Motor neuron (in vitro differentiated cells): ENCODE measurements around the gene SIPA1L2. TPM values are rescaled to one million over a fixed set of nuclear protein-coding genes. Genes with fewer than 3 reads are reported as not detected.
"Not testable (repeated sequence)": the region's sequence is repeated elsewhere in the genome, so short reads cannot be mapped to it uniquely, and the experiment has no call there.

Experiments
- ATAC-seq, 8 experiments: fragments of 200-7000 bp; cut with Tn5 transposase; replicated peaks in 6 of 8; 2 replicates each; pipeline ENCODE4 v1.8.0; 2021; ENCODE audit warnings: mild to moderate bottlenecking in 8 of 8, moderate library complexity in 8 of 8
- H3K27ac ChIP-seq, 2 donors: fragments of 250-450 bp; sonication (Bioruptor Pico); 2 replicates each; pipeline ENCODE4 v1.9.0; 2021; ENCODE audit warnings: antibody characterized with exemption in 2 of 2, mild to moderate bottlenecking in 2 of 2, moderate library complexity in 1 of 2
- H3K4me1 ChIP-seq, 2 donors: fragments of 250-450 bp; sonication (Bioruptor Pico); replicated peaks in 1 of 2; 2 replicates each; pipeline ENCODE4 v1.6.1; 2021; ENCODE audit warnings: antibody characterized with exemption in 2 of 2, mild to moderate bottlenecking in 2 of 2, moderate library complexity in 1 of 2
- H3K4me3 ChIP-seq, 5 donors: fragments of 250-450 bp; sonication (Bioruptor Pico); 2 replicates each; pipeline ENCODE4 v1.9.0; 2021; ENCODE audit warnings: antibody characterized with exemption in 5 of 5, mild to moderate bottlenecking in 5 of 5, moderate library complexity in 4 of 5
- WGBS, 10 experiments: fragments of 450-650 bp; shearing (Covaris generic); methylation state at CpG; one replicate each; pipeline ENCODE4 v1.0.0; 2022; 5-methylcytosine and 5-hydroxymethylcytosine counted together
- in situ Hi-C, 9 experiments: fragments of 400-800 bp; cut with MboI; loops; one replicate each; pipeline ENCODE4 v1.15.0; 2021; ENCODE audit warnings: low sequenced_read_pairs in 9 of 9, low pct_unique_long_range_greater_than_20kb in 2 of 9; ENCODE audit not compliant: unreplicated experiment in 9 of 9
- total RNA-seq, 8 experiments: library from RNA; unstranded; fragments of 300-600 nt; gene quantifications; 2 replicates each; pipeline versions ENCODE4 v1.2.3 to v1.2.4, GENCODE V29; 2022

Gene SIPA1L2
- total RNA-seq, 8 experiments from 2014 or later: 14.3 to 86.1 (median 32.9) TPM

- peaks cover 46 to 58% of the 10 kb centered on the region in 2 donors for H3K4me1 ChIP-seq
- no peak overlapping the region for H3K27ac ChIP-seq
- 11 to 50% (median 24%) methylated on average over 1 to 2 of the region's 2 CpGs; no CpG with 5 or more reads in 2 of the 10 experiments for WGBS, 10 experiments
- ATAC-seq: no peak
- H3K4me3 ChIP-seq: no peak overlapping the region
- in situ Hi-C loops: loop anchor here in 4 of 9 experiments (25.0 kb wide), 3 partner anchors 410 to 760 kb away; no protein-coding TSS in a partner anchor
Measured at GRCh38 chr1:232622378-232622777, 7.6 kb downstream of the SIPA1L2 start.

- H3K4me1 ChIP-seq: peaks cover 48 to 50% of the 10 kb centered on the region in 2 donors
Measured at GRCh38 chr1:232621050-232621449, 8.9 kb downstream of the SIPA1L2 start.

GRCh38 chr1:232620356-232620969 is 9.5 kb downstream of the SIPA1L2 start:
- Histone ChIP-seq H3K27ac (peak overlapping the region; percentile 28 to 44), H3K4me1 (peaks cover 51 to 52% of the 10 kb centered on the region in 2 donors), H3K4me3 (peak overlapping the region in 1 of 5 donors; percentile 5)
- peak; percentile 65 to 85 (median 80) for ATAC-seq
- in situ Hi-C loops: loop anchor here in 4 of 9 experiments (25.0 kb wide), 3 partner anchors 408 to 758 kb away; no protein-coding TSS in a partner anchor
- 11 to 53% (median 32%) methylated on average over 1 to 6 of the region's 6 CpGs for WGBS, 10 experiments

More at GRCh38 chr1:232621050-232621449, 8.9 kb downstream of the SIPA1L2 start:
- ATAC-seq: peak in 3 of 8 experiments; percentile 1 to 27 (median 8)
- Histone ChIP-seq H3K4me3 (no peak overlapping the region), H3K27ac (no peak overlapping the region)
- in situ Hi-C loops: loop anchor here in 4 of 9 experiments (25.0 kb wide), 3 partner anchors 409 to 759 kb away; no protein-coding TSS in a partner anchor
- 42 to 100% (median 70%) methylated on average over 2 to 3 of the region's 3 CpGs; no CpG with 5 or more reads in 1 of the 10 experiments for WGBS, 10 experiments

GRCh38 chr1:232617237-232617636 is 12.7 kb downstream of the SIPA1L2 start:
- 29 to 86% (median 60%) methylated on average over 1 of the region's 1 CpG; no CpG with 5 or more reads in 3 of the 10 experiments for WGBS, 10 experiments
- Histone ChIP-seq H3K4me1 (peaks cover 62 to 72% of the 10 kb centered on the region in 2 donors), H3K27ac (no peak overlapping the region), H3K4me3 (no peak overlapping the region)
- ATAC-seq: peak in 1 of 8 experiments; percentile 22
- in situ Hi-C loops: loop anchor here in 4 of 9 experiments (25.0 kb wide), 3 partner anchors 405 to 755 kb away; no protein-coding TSS in a partner anchor

GRCh38 chr1:232615306-232615800 is 14.6 kb downstream of the SIPA1L2 start:
- in situ Hi-C loops: loop anchor here in 4 of 9 experiments (25.0 kb wide), 3 partner anchors 403 to 753 kb away; no protein-coding TSS in a partner anchor
- peaks cover 57 to 58% of the 10 kb centered on the region in 2 donors for H3K4me1 ChIP-seq
- 44 to 93% (median 56%) methylated on average over 2 to 4 of the region's 4 CpGs; no CpG with 5 or more reads in 4 of the 10 experiments for WGBS, 10 experiments
- no peak overlapping the region for H3K27ac ChIP-seq
- ATAC-seq: peak in 7 of 8 experiments; percentile 2 to 25 (median 23)
- H3K4me3 ChIP-seq: no peak overlapping the region

GRCh38 chr1:232614811-232615210 is 15.1 kb downstream of the SIPA1L2 start:
- in situ Hi-C loops: loop anchor here in 4 of 9 experiments (25.0 kb wide), 3 partner anchors 403 to 753 kb away; no protein-coding TSS in a partner anchor
- no peak for ATAC-seq
- Histone ChIP-seq H3K27ac (no peak overlapping the region), H3K4me1 (peaks cover 51 to 53% of the 10 kb centered on the region in 2 donors), H3K4me3 (no peak overlapping the region)

- 0 to 71% (median 24%) methylated on average over 1 to 5 of the region's 5 CpGs for WGBS, 10 experiments
- in situ Hi-C loops: loop anchor here in 4 of 9 experiments (25.0 kb wide), 3 partner anchors 402 to 752 kb away; no protein-coding TSS in a partner anchor
- peak; percentile 41 to 96 (median 86) for ATAC-seq
- Histone ChIP-seq H3K27ac (peak overlapping the region; percentile 45 to 54), H3K4me1 (peaks cover 43 to 47% of the 10 kb centered on the region in 2 donors), H3K4me3 (no peak overlapping the region)
Measured at GRCh38 chr1:232613752-232614381, 16.1 kb downstream of the SIPA1L2 start.

- H3K4me3 ChIP-seq, ATAC-seq, H3K27ac ChIP-seq: not testable (repeated sequence)
- in situ Hi-C loops: loop anchor here in 4 of 9 experiments (25.0 kb wide), 3 partner anchors 401 to 751 kb away; no protein-coding TSS in a partner anchor
- WGBS, 10 experiments: 86 to 100% (median 97%) methylated on average over 1 to 7 of the region's 7 CpGs; no CpG with 5 or more reads in 2 of the 10 experiments
- H3K4me1 ChIP-seq: peaks cover 43 to 47% of the 10 kb centered on the region in 2 donors
Measured at GRCh38 chr1:232612836-232613235, 17.1 kb downstream of the SIPA1L2 start.

GRCh38 chr1:232611834-232612233 is 18.1 kb downstream of the SIPA1L2 start:
- 90 to 100% (median 93%) methylated on average over 1 to 7 of the region's 7 CpGs; no CpG with 5 or more reads in 3 of the 10 experiments for WGBS, 10 experiments
- H3K4me3 ChIP-seq: no peak overlapping the region
- ATAC-seq: no peak
- H3K4me1 ChIP-seq: peaks cover 38 to 47% of the 10 kb centered on the region in 2 donors
- no peak overlapping the region for H3K27ac ChIP-seq
- in situ Hi-C loops: loop anchor here in 4 of 9 experiments (25.0 kb wide), 3 partner anchors 400 to 750 kb away; no protein-coding TSS in a partner anchor

GRCh38 chr1:232610902-232611745 is 18.8 kb downstream of the SIPA1L2 start:
- H3K27ac ChIP-seq, H3K4me3 ChIP-seq, ATAC-seq: not testable (repeated sequence)
- H3K4me1 ChIP-seq: peaks cover 36 to 44% of the 10 kb centered on the region in 2 donors
- WGBS, 10 experiments: 60 to 98% (median 89%) methylated on average over 3 to 11 of the region's 11 CpGs; no CpG with 5 or more reads in 1 of the 10 experiments
- in situ Hi-C loops: loop anchor here in 4 of 9 experiments (25.0 kb wide), 3 partner anchors 399 to 749 kb away; no protein-coding TSS in a partner anchor

- peak in 4 of 8 experiments; percentile 6 to 36 (median 13) for ATAC-seq
- in situ Hi-C loops: loop anchor here in 4 of 9 experiments (25.0 kb wide), 3 partner anchors 398 to 748 kb away; no protein-coding TSS in a partner anchor
- H3K4me3 ChIP-seq: no peak overlapping the region
- H3K27ac ChIP-seq: no peak overlapping the region
- 20 to 100% (median 88%) methylated on average over 2 to 6 of the region's 6 CpGs; no CpG with 5 or more reads in 1 of the 10 experiments for WGBS, 10 experiments
- H3K4me1 ChIP-seq: peaks cover 29 to 36% of the 10 kb centered on the region in 2 donors
Measured at GRCh38 chr1:232610192-232610901, 19.6 kb downstream of the SIPA1L2 start.
